Measurements from ENCODE around the gene PLXDC1.
"Not testable (repeated sequence)": the region's sequence is repeated elsewhere in the genome, so short reads cannot be mapped to it uniquely, and the experiment has no call there.

PLXDC1 gene

DNA sequence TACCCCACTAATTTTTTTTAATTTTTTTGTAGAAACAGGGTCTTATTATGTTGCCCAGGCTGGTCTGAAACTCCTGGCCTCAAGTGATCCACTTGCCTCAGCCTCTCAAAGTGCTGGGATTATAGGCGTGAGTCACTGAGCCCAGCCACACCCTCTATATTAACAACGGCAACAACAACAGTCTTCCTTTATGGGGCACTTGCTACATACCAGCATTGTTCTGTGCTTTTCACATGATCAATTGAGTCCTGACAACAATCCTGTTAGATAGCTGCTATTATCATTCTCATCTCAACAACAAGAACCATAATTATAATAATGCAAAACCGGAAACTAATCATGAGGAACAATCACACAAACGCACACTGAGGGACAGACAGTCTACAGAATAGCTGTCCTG, 27.1 kb upstream of the PLXDC1 start:
- no peak for DNase-seq

DNA sequence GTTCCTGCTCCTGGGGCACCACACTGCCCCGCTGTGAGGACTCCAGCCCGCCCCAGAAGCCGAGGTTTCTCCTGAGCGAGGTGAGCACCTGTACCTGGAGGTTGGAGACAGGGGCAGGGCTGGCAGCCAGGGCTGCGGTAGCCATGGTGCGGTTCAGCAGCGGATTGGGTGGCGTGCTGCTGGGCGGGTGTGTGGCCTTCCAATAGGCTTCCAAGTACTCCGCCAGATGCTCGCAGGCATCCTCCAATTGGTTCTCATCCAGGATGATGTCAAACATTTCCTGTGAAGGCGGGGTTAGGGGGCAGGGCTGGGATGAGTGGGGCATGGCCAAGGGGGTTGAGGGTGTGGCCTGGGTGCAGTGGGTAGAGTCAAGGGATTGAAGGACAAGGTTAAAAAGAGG, 25.8 kb upstream of the PLXDC1 start:
- no peak for DNase-seq

DNA sequence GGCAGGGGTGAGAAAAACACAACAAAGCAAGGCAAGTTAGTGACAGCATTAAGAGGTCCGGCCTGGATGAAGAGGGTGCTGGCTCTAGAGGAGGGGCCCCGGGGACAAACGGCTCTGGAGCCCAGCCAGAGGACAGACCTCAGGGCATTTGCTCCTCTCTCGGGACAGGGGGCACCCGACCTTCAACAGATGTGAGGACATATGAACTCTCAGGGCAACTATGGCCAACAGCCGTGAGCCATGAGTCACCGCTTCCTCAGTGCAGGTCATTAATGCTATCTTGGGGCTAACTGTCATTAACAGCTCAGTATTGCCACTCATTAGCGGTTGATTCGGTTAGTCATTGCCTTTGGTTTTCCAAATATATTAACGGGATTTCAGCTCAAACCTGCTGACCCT, 24.3 kb upstream of the PLXDC1 start:
- DNase-seq = no peak

DNA sequence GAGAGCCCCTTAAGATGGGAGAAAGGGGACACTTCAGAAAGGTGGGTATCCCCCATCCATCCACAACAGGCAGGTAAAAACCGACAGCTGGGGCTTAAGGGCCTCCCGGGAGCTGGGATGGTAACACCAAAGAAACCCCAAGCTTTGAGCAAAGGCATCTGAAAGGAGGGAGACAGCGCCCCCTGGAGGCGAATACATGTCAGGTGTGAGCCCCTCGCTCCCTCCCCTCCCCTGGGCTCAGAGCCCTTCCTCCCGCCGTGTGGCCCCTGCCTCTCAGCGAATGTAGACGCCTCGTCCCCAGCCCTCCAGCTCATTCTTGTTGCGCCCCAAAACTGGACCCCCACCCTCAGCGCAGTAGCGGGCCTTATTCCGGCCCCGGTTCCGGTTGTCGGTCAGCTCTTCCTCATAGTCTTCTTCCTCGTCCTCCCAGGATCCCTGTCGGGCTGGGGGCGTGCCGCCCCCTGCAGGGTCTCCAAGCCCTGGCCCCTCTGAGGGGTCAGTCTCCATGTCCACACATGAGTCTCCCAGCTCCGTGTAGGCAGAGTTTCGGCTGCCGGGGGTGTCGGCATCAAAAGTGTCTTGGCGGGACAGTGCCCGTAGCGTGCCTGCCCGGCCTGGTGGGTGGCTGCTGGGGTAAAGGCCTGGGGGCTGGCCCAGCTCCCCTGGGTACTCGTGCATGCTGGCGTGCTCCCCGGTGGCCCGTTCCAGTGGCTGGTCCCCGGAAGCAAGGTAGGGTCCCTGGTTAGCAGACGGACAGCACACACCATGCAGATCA, 23.7 kb upstream of the PLXDC1 start:
- DNase-seq = peak; percentile 55

DNA sequence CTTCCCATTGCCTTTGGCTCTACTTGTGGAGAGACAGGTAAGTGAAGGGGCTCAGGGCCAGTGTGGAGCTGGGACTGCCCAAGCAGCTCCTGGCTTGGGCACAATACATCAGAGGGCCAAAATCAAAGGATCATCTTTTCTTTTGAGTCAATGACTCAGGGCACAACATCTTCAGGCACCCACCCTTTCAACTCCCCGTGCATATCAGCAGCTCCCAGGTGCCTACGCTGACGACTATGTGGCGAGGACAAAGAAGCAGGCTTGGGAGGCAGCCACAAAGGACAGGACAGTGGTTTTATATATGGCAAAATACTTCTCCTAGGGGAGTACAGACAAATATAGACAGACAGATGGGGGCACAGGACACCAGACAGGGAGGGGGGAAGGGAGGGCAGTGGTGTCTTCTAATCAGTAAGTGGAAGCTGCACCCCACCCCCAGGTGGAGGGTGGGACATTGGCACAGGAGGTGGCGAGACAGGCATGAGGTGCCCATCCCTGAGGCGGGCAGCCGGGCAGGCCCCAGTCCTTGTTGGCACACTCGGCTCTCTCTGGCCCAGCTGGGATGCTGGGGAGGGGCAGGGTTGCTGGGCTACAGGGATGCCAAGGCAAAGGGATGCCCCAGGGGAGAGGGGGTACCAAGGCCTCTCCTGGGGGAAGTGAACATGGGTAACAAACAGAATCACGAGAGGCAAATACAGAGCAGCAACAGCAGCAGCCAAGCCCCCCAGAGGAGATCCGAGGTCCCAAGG, 22.3 kb upstream of the PLXDC1 start:
- no peak for DNase-seq

DNA sequence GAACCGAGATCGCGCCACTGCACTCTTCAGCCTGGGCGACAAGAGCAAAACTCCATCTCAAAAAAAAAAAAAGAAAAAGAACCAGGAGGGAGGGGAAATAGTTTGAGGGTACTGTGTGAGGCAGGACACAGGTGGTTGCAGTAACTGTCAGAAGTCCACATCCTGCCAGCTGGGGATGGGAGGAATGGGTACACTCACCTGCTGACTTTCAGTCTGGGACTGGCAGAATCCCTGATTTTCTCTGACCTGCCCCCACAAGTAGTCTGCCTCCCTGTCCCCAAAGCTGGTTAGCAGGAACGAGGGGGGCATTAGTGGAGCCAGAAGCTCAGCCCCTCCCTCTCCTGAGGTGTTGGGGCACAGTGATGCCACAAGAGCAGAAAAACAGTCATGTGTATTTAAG, 21.6 kb upstream of the PLXDC1 start:
- no peak for DNase-seq

DNA sequence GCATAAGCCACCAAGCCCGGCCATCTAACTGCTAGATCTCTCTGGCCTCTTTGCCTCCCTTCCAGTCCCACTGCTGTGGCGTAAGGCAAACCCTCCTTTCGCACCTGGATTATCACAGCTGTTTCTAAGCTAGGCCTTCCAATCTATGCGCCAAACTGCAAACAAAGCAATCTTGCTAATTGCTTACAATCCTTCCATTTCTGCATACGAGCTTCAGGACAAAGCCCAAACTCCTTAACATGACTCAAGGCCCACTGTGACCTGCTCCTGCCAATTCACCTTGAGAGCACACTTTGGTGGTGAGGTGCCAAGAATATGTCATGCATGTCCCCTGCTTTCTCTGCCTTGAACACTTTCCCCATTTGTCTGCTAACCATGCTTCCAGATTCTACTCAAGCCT, 20.5 kb upstream of the PLXDC1 start:
- DNase-seq = no peak

DNA sequence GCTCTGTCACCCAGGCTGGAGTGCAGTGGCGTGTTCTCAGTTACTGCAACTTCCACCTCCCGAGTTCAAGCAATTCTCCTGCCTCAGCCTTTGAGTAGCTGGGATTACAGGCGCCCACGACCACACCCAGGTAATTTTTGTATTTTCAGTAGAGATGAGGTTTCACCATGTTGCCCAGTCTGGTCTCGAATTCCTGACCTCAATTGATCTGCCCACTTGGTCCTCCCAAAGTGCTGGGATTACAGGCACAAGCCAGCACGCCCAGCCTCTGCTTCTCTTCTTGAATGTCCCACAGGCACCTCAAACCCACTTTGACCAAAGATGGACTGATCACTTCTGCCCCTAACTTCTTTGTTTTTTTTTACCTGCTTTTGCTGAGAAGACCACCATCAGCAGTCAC, 19.1 kb upstream of the PLXDC1 start:
- DNase-seq = no peak

DNA sequence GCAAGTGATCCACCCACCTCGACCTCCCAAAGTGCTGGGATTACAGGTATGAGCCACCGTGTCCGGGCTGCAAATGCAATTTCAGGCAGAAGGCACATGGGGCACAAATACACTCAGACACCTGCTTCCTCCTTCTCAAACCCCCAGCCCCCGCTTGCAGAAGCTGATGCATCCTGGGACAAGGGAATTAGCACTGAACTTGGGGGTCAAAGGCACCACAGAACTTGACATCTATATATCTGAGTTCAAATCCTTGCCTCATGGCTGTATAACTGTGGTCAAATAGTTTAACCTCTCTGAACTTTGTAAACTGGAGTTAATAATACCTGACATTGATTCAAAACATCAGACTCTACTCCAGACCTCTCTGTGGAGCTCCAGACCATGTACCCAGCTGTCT, 18.7 kb upstream of the PLXDC1 start:
- no peak for DNase-seq

DNA sequence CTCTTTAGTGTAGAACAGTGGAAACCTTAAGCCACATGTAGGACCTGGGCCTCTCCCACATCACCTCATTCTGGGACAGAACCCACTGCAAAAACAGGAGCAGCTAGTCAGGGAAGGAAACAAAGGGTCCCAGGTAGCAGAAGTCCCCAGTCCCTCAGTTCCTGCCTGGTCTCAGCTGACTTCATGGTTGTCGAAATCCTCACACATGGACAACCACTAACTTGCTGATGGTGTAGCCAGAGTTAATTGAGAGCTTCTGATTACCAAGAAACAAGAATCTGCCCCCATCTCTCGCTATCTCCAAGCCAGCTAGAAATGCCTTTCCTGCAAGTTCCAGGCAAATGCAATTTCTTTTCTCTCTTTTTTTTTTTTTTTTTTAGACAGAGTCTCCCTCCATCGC, 18.1 kb upstream of the PLXDC1 start:
- DNase-seq = no peak

DNA sequence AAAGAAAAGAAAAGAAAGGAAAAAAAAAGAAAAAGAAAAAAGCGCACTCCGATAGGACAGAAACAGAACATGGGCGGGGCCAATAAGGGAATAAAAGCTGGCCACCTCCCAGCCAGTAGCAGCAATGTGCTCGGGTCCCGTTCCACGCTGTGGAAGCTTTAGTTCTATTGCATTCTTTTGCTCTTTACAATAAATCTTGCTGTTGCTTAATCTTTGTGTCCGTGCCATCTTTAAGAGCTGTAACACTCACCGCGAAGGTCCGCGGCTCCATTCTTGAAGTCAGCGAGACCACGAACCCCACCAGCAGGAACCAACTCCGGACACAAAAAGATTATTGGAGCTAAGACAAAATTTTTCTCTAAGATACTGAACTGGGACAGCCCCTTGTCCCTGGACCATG, 17.7 kb upstream of the PLXDC1 start:
- no peak for DNase-seq

DNA sequence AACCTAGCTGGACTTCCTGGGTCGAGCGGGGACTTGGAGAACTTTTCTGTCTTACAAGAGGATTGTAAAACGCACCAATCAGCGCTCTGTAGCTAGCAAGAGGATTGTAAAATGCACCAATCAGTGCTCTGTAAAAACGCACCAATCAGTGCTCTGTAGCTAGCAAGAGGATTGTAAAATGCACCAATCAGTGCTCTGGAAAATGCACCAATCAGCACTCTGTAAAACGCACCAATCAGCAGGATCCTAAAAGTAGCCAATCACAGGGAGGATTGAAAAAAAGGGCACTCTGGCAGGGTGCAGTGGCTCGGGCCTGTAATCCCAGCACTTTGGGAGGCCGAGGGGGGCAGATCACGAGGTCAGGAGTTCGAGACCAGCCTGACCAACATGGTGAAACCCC, 17.1 kb upstream of the PLXDC1 start:
- DNase-seq = not testable (repeated sequence)

DNA sequence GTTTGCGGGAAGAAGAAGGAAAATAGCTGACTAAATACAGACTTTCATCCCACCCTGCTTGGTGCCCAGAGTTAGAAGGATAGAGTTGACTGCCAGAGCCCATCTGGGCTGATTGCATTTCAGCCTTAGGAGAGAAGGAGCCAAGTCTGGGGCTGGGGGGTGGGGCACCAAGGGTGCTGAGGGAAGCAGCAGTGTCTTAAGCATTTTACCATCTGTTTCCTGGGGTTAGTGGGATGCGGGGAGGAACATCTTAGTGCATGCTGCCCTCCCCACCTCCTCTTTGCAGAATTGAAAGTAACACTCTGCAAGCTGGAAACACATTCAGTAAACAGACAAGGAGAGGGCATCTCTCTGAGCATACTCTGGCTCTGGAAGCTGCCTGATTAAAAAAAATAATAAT, 16.0 kb upstream of the PLXDC1 start:
- no peak for DNase-seq

DNA sequence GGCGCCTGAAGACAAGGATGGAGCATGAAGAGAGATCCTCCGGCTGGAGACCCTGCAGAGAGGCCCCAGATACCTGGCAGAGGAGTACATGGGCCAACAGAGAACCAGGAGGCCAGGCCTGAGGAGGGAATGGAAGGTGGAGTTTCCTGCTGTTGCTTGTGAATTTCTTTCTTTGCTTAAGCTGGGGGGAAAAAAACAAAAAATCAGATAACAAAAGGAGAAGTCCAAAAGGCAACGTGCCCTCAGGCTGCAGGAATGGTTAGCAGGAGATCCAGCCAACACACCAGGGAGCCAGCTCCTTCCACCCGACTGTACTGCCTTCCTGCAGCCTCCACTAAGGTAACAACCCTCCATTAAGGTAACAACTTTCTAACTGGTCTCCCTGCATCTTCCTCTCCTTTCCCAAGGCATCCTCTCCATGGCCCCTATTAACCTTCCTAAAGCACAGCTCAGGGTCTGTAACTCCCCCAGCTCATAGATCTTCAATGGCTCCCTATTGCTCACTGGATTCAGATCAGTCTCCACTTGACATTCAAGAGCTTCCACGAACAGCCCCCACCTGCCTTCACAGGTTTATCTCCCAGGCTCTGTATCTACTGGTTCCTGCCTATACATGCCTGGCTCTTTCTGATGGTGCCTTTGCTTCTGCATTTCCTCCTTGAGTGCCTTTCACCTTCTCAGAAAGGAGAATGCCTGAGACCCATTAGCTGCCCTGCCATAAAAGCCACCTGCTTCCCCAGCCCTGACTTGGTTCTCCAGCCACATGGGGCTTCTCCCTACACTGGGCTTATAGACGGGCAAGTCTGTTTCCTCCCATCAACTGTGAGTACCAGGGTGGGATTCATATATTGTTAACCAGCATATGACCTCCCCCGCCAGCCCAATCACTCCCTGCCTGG, 15.2 kb upstream of the PLXDC1 start:
- no peak for DNase-seq

DNA sequence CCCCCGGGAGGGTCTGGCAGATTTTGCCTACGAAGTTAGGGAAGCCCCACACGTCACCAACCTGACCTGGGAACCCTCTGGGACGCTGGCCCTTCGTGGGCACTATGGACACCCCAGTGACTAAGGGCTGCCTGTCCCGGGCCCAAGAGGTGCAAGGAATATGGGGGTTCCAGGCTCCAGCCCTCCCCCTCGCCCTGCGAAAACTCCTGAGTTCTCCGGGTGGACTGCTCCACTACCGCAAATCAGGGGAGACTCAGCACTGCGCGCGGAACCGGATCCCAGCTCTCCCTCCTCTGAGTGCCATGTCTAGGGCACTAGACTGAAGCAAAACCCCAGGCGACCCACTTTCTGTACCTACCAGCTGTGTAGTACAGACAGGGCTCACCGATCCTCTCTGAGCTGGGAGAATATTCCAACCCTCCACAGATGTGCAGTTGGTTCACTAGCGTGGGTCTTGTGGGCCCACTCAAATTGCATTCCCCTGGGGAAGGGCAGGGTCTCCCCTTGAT, 14.5 kb upstream of the PLXDC1 start, which contains the start of gene ARL5C:
ARL5C (minus strand) TSS at position 321 of the 509 bp plus-strand sequence. CDS start 401 bp downstream, outside the sequence.
- DNase-seq = no peak

DNA sequence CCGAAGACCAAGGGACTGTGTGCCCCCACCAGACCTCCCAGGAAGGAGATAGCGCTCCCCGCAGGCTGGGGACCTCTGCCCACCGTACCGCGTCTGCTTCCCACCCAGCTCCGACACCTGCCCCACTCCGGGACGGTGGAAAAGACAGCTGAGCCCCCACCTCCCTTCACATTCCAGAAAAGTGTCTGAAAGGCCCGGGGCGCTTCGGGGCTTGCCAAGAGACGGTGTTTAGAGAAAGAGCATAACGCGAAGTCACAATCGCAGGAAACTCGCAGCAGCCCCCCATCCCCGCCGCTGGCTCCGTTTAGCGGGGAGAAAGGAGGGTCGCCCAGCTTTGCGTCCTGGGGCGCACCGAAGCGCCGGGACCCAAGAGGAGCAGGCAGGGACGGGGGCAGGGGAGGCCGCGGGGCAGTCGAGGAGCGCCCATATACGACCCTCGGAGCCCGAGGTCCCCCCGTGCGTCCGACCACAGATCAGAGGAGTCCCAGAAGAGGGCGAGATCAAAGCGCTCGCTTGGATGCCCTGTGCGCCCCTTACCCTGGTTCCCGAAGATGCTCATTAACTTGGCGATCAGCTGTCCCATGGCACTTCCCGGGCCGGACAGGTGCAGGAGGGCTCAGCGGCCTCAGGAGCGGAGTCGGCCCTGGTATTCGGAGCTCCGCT, 13.9 kb upstream of the PLXDC1 start:
- DNase-seq = no peak

DNA sequence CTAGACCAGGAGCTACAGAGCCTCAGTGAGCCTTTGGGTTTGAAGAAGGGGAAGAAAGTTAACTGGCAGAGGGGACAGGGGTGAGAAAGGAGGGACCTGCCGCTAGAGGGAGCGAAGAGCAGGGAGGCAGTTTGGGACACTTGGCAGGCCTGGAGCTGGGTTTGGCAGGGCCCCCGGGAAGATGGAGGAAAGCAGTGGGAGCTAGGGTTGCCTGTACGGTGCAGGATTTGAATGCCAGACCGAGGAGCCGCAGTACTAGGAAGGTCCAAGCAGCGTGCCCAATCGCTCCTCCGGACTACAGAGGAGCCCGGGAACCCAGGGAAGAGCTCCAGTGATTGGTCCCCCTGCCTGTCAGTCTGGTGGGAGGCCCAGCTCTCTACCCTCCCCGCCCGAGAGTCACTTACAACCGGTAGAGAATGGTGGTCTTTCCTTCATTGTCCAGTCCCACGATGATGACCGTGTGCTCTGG, 13.3 kb upstream of the PLXDC1 start:
- DNase-seq = peak; percentile 96

DNA sequence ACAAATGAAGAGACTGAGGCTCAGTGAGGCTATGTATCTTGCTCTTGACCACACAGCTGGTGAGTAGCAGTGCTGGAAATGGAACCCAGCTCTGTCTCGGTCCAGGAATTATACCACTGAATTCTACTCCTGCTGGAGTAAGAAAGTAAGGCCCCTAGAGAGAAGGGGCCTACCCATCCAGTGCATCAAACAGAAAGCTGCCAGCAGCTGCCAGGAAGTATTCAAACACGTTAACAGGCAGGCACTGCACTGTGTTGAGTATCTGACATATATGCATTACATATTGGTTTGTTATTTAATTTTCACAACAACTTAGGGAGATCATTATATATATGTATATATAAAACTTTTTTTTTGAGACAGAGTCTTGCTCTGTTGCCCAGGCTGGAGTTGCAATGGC, 10.5 kb upstream of the PLXDC1 start:
- DNase-seq = no peak

DNA sequence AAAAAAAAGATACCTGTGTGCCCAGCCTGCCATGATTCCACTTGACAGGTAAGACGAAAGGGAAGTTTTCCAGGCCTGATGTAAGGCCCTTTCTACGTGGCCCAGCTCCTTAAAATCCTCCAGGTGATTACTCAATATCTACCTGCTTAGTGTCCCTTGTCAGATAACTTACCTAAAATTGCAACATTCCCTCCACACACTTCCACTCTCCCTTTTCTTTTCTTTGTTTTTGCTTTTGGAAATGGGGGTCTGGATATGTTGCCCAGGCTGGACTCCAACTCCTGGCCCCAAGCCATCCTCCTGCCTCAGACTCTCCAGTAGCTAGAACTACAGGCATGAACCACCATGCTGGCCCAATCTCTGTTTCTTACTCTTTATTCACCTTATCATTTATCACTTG, 7.2 kb upstream of the PLXDC1 start:
- no peak for DNase-seq

DNA sequence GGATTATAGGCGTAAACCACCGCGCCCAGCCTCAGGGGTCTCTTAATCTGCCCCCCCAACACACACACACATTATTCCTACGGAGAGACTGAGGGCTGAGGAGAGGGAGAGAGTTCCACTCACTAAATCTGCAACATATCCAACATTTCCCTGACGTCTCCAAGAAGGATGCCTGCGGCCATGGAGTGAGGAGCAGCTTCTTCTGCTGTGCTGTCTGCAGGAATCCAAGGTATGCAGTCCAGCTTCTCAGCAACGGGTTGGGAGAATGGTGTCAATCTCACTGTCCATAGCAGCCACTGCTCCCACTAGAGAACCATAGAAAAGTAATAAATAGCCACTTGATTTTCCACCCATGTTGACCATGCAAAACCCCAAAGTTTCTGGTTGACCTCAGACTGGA, 5.1 kb upstream of the PLXDC1 start:
- DNase-seq = no peak

DNA sequence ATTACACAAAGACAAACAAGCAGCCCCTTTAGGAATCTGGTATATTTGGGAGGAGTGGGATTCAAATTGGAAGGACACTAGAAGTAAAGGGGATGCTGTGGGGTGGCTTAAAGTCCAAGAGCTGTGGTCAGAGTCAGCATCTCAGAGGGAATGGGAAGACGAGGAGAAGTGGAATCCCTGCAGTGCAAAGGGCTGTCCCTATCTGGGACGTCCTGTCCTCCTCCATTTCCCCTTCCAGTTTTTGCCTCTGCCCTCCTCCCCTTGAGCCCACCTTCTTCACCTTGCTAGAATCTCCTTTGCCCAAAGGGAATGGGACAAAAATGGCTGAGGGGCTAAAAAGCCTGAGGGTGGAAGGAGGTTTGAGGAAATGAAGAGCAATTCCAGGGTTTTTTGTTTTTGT, 4.2 kb upstream of the PLXDC1 start:
- no peak for DNase-seq

DNA sequence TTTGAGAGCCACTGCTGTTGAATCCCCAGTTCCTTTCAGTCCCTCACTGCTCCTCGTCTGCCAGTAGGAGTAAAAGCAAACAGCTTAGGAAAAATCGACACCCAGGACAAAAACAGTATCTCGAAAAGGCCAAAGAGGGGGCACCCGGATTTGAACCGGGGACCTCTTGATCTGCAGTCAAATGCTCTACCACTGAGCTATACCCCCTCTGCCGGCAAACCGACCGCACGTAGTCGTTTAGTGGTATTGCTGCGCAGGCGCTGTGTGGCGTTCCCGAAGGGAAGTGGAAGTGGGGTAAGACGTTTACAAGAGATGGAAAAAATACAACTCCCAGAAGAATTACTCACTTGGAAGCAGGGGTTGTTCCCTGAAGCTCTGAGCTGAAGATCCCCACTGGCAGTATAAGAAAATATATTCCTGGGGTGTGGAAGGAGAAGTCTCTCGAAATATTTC, 2.2 kb upstream of the PLXDC1 start:
- DNase-seq = peak; percentile 89
